ENCODE results near the gene CRTC2. TPM values are rescaled to one million over a fixed set of nuclear protein-coding genes. Genes with fewer than 3 reads are reported as not detected.

Gene CRTC2
- total RNA-seq, 1 experiment from 2014 or later = 39.3 TPM

DNA sequence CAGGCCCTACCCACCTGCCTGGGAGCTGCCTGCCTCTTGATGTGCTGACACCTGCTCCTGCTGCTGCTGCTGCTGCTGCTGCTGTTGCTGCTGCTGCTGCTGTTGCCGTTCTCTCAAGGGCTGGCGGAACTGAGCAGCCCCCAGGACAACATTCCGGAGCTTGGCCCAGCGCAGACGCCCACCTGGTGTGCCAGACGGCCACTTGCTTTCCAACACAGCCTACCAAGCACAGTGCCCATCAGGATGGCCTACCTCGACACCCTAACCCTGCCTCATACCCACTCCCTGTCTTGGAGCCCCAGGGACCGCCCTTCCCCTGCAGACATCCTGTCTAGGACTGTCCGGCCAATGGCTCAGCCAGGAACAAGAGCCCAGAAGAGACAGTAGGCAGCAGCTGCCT lies 23.7 kb downstream of the CRTC2 start:
- DNase-seq (ENCODE audit: low read depth, low spot score) (no peak), ATAC-seq (no peak)
- intact Hi-C loops (cut with micrococcal nuclease; ENCODE audit: unreplicated experiment) = no loop called here
- ChIA-PET CTCF (no interaction called here), POLR2A (no interaction called here)
- Histone ChIP-seq H3K36me3 (ENCODE audit: control insufficient read depth, insufficient read depth, low read length) (0 out of 2 replicates have a peak, but pooled peaks cover 6% of the 10 kb centered on the region), H3K27me3 (ENCODE audit: control insufficient read depth, insufficient read depth, low read length) (no peaks in the 10 kb centered on the region), H3K27ac (ENCODE audit: low read length) (no peak overlapping the region), H3K4me1 (ENCODE audit: control insufficient read depth, insufficient read depth, low read length) (no peaks in the 10 kb centered on the region), H3K9me3 (ENCODE audit: control insufficient read depth, insufficient read depth, low read depth, low read length) (no peaks in the 10 kb centered on the region), H3K4me3 (ENCODE audit: low read depth in 2 of 2, low read length in 2 of 2) (no peak overlapping the region)
- no TSS peak for BruUV-seq (replicated peaks)
- in situ Hi-C loops (cut with HindIII; ENCODE audit: low pct_unique_long_range_greater_than_20kb, low sequenced_read_pairs) = no loop called here
- TF ChIP-seq SIN3A (IDR thresholded peaks at IDR 0.05; ENCODE audit: borderline replicate concordance, insufficient read depth, low read depth, low read length) = no peak
- TF ChIP-seq, protein P1, sequence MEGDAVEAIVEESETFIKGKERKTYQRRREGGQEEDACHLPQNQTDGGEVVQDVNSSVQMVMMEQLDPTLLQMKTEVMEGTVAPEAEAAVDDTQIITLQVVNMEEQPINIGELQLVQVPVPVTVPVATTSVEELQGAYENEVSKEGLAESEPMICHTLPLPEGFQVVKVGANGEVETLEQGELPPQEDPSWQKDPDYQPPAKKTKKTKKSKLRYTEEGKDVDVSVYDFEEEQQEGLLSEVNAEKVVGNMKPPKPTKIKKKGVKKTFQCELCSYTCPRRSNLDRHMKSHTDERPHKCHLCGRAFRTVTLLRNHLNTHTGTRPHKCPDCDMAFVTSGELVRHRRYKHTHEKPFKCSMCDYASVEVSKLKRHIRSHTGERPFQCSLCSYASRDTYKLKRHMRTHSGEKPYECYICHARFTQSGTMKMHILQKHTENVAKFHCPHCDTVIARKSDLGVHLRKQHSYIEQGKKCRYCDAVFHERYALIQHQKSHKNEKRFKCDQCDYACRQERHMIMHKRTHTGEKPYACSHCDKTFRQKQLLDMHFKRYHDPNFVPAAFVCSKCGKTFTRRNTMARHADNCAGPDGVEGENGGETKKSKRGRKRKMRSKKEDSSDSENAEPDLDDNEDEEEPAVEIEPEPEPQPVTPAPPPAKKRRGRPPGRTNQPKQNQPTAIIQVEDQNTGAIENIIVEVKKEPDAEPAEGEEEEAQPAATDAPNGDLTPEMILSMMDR (IDR thresholded peaks at IDR 0.05) = no peak
- TF ChIP-seq, protein P2, sequence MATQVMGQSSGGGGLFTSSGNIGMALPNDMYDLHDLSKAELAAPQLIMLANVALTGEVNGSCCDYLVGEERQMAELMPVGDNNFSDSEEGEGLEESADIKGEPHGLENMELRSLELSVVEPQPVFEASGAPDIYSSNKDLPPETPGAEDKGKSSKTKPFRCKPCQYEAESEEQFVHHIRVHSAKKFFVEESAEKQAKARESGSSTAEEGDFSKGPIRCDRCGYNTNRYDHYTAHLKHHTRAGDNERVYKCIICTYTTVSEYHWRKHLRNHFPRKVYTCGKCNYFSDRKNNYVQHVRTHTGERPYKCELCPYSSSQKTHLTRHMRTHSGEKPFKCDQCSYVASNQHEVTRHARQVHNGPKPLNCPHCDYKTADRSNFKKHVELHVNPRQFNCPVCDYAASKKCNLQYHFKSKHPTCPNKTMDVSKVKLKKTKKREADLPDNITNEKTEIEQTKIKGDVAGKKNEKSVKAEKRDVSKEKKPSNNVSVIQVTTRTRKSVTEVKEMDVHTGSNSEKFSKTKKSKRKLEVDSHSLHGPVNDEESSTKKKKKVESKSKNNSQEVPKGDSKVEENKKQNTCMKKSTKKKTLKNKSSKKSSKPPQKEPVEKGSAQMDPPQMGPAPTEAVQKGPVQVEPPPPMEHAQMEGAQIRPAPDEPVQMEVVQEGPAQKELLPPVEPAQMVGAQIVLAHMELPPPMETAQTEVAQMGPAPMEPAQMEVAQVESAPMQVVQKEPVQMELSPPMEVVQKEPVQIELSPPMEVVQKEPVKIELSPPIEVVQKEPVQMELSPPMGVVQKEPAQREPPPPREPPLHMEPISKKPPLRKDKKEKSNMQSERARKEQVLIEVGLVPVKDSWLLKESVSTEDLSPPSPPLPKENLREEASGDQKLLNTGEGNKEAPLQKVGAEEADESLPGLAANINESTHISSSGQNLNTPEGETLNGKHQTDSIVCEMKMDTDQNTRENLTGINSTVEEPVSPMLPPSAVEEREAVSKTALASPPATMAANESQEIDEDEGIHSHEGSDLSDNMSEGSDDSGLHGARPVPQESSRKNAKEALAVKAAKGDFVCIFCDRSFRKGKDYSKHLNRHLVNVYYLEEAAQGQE (IDR thresholded peaks at IDR 0.05; ENCODE audit: insufficient read depth in 1 of 2, low read depth in 2 of 2, low read length in 1 of 2) = no peak
- TF ChIP-seq TCF7L2 (IDR thresholded peaks at IDR 0.05; ENCODE audit: low read depth, low read length) = no peak
- TF ChIP-seq POLR2AphosphoS5 (IDR thresholded peaks at IDR 0.05; ENCODE audit: low read depth, low read length) = no peak

DNA sequence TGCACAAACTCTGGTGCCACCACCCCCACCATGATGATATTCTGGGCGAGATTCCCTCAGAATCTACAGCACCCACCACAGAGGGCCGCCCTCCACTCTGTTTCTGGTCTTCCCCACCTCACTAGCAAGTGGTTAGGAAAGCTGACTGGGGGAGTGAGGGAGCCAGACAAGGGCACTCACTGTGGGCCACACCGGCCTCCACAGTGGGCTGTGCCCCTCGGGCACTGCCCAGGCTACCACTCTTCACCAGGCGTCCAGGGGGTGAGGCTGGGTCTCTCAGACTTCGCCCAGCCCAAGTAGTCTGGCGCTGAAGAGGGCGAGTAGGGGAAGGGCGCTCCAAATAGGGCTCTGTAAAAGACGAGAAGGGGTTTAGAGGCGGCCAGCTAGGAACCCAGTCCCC lies 24.5 kb downstream of the CRTC2 start:
- Histone ChIP-seq H3K9me3 (ENCODE audit: control insufficient read depth, insufficient read depth, low read depth, low read length) (no peaks in the 10 kb centered on the region), H3K27me3 (ENCODE audit: control insufficient read depth, insufficient read depth, low read length) (no peaks in the 10 kb centered on the region), H3K27ac (ENCODE audit: low read length) (no peak overlapping the region), H3K36me3 (ENCODE audit: control insufficient read depth, insufficient read depth, low read length) (0 out of 2 replicates have a peak, but pooled peaks cover 6% of the 10 kb centered on the region), H3K4me3 (ENCODE audit: low read depth in 2 of 2, low read length in 2 of 2) (no peak overlapping the region), H3K4me1 (ENCODE audit: control insufficient read depth, insufficient read depth, low read length) (no peaks in the 10 kb centered on the region)
- no peak for DNase-seq (ENCODE audit: low read depth, low spot score)
- ATAC-seq = no peak
- ChIA-PET CTCF (no interaction called here), POLR2A (no interaction called here)
- TF ChIP-seq, protein P1 (IDR thresholded peaks at IDR 0.05) = no peak
- TF ChIP-seq POLR2AphosphoS5 (IDR thresholded peaks at IDR 0.05; ENCODE audit: low read depth, low read length) (no peak), TCF7L2 (IDR thresholded peaks at IDR 0.05; ENCODE audit: low read depth, low read length) (no peak), SIN3A (IDR thresholded peaks at IDR 0.05; ENCODE audit: borderline replicate concordance, insufficient read depth, low read depth, low read length) (no peak)
- TF ChIP-seq, protein P2 (IDR thresholded peaks at IDR 0.05; ENCODE audit: insufficient read depth in 1 of 2, low read depth in 2 of 2, low read length in 1 of 2) = no peak
- in situ Hi-C loops (cut with HindIII; ENCODE audit: low pct_unique_long_range_greater_than_20kb, low sequenced_read_pairs) (no loop called here), intact Hi-C loops (cut with micrococcal nuclease; ENCODE audit: unreplicated experiment) (no loop called here)
- BruUV-seq (replicated peaks) = no TSS peak
